ENCODE results near the gene NAPSA. TPM values are rescaled to one million over a fixed set of nuclear protein-coding genes. Genes with fewer than 3 reads are reported as not detected.
"Not testable (repeated sequence)": the region's sequence is repeated elsewhere in the genome, so short reads cannot be mapped to it uniquely, and the experiment has no call there.

The NAPSA gene
- total RNA-seq, 1 donor from 2014 or later = 2.4 TPM

- no peak for DNase-seq (ENCODE audit: low spot score in 2 of 2, unreplicated experiment in 2 of 2)
- H3K27me3 Mint-ChIP-seq (ENCODE audit: low read depth) = no peaks in the 10 kb centered on the region
- TF ChIP-seq CTCF (IDR thresholded peaks at IDR 0.05; ENCODE audit: unreplicated experiment) = no peak
- no peaks in the 10 kb centered on the region for H3K9me3 Mint-ChIP-seq
- peaks cover 8% of the 10 kb centered on the region for H3K36me3 Mint-ChIP-seq
- H3K4me1 Mint-ChIP-seq = no peaks in the 10 kb centered on the region
- H3K27ac Mint-ChIP-seq = no peak overlapping the region
- H3K4me3 Mint-ChIP-seq = no peak overlapping the region
Measured at GRCh38 chr19:50352242-50352641, 13.2 kb downstream of the NAPSA start.

GRCh38 chr19:50349277-50350057, 16.0 kb downstream of the NAPSA start:
- TF ChIP-seq CTCF (IDR thresholded peaks at IDR 0.05; ENCODE audit: unreplicated experiment) = no peak
- no peak overlapping the region for H3K4me3 Mint-ChIP-seq
- DNase-seq (ENCODE audit: low spot score in 2 of 2, unreplicated experiment in 2 of 2) = no peak
- H3K27me3 Mint-ChIP-seq (ENCODE audit: low read depth) = no peaks in the 10 kb centered on the region
- no peaks in the 10 kb centered on the region for H3K4me1 Mint-ChIP-seq
- H3K9me3 Mint-ChIP-seq = peaks cover 10% of the 10 kb centered on the region
- peaks cover 17% of the 10 kb centered on the region for H3K36me3 Mint-ChIP-seq
- H3K27ac Mint-ChIP-seq = no peak overlapping the region

GRCh38 chr19:50347089-50347581, 18.3 kb downstream of the NAPSA start:
- not testable (repeated sequence) for DNase-seq (ENCODE audit: low spot score in 2 of 2, unreplicated experiment in 2 of 2); H3K27me3 Mint-ChIP-seq (ENCODE audit: low read depth); H3K27ac Mint-ChIP-seq; H3K4me1 Mint-ChIP-seq; H3K4me3 Mint-ChIP-seq
- Mint-ChIP-seq H3K36me3 (peaks cover 26% of the 10 kb centered on the region), H3K9me3 (peaks cover 13% of the 10 kb centered on the region)

GRCh38 chr19:50344661-50345318, 20.6 kb downstream of the NAPSA start:
- Mint-ChIP-seq H3K4me1 (no peaks in the 10 kb centered on the region), H3K27me3 (ENCODE audit: low read depth) (no peaks in the 10 kb centered on the region), H3K4me3 (no peak overlapping the region), H3K27ac (no peak overlapping the region), H3K9me3 (peaks cover 19% of the 10 kb centered on the region), H3K36me3 (peaks cover 35% of the 10 kb centered on the region)
- no peak for TF ChIP-seq CTCF (IDR thresholded peaks at IDR 0.05; ENCODE audit: unreplicated experiment)
- no peak for DNase-seq (ENCODE audit: low spot score in 2 of 2, unreplicated experiment in 2 of 2)

- Mint-ChIP-seq H3K9me3 (peaks cover 25% of the 10 kb centered on the region), H3K4me1 (no peaks in the 10 kb centered on the region), H3K27ac (no peak overlapping the region), H3K27me3 (ENCODE audit: low read depth) (no peaks in the 10 kb centered on the region), H3K4me3 (no peak overlapping the region), H3K36me3 (peaks cover 48% of the 10 kb centered on the region)
- no peak for TF ChIP-seq CTCF (IDR thresholded peaks at IDR 0.05; ENCODE audit: unreplicated experiment)
- no peak for DNase-seq (ENCODE audit: low spot score in 2 of 2, unreplicated experiment in 2 of 2)
Measured at GRCh38 chr19:50341091-50341564, 24.3 kb downstream of the NAPSA start.

GRCh38 chr19:50340331-50340730, 25.1 kb downstream of the NAPSA start:
- TF ChIP-seq CTCF (IDR thresholded peaks at IDR 0.05; ENCODE audit: unreplicated experiment) = no peak
- Mint-ChIP-seq H3K9me3 (peaks cover 29% of the 10 kb centered on the region), H3K4me3 (no peak overlapping the region), H3K36me3 (peaks cover 46% of the 10 kb centered on the region), H3K27ac (no peak overlapping the region), H3K4me1 (no peaks in the 10 kb centered on the region), H3K27me3 (ENCODE audit: low read depth) (no peaks in the 10 kb centered on the region)
- no peak for DNase-seq (ENCODE audit: low spot score in 2 of 2, unreplicated experiment in 2 of 2)

GRCh38 chr19:50337031-50337430, 28.4 kb downstream of the NAPSA start:
- Mint-ChIP-seq H3K36me3 (peaks cover 30% of the 10 kb centered on the region), H3K9me3 (peaks cover 23% of the 10 kb centered on the region), H3K4me1 (peaks cover 14% of the 10 kb centered on the region)
- not testable (repeated sequence) for H3K27ac Mint-ChIP-seq; DNase-seq (ENCODE audit: low spot score in 2 of 2, unreplicated experiment in 2 of 2); H3K4me3 Mint-ChIP-seq; H3K27me3 Mint-ChIP-seq (ENCODE audit: low read depth)

Data from mesothelial cell of epicardium (in vitro differentiated cells).